ENCODE measurements around the gene COL4A1. TPM values are rescaled to one million over a fixed set of nuclear protein-coding genes. Genes with fewer than 3 reads are reported as not detected.

Gene COL4A1
- total and polyA plus RNA-seq, 8 donors, result 418 to 1,057 (median 547) TPM

DNA sequence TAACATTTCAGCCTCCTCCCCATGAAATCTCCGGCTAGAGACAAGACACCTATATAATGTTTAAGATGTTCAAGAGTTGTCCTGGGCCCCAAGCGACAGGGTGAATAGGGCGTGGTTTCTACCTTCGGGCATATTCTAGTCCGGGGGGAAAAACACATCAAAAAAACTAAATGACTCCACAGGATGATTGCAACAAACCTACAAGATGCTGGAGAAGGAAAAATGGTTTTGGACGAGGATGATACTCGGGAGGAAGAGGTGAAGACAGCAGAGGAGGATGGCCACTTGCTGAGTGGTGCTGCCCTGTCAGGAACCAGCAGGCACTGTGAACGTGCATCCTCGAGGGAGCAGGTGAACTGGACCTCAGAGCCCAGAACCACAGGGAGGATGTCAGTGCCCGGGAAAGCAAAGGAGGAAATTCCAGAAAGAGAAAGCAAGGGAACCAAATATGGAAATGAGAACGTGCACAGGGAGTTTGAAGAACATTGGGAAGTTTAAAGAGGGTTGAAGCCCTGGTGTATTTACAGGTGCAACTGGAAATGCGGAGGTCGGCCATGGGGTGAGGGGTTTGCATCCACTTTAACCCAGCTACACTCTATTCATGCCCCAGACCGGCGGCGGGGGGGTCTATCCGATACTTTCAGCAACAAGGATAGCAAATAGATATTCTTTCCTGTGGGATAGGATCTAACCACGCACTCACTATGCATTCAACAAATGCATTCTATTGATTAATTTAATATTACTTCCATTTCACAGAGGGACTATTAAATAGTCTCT lies 50.6 kb downstream of the COL4A1 start:
- ATAC-seq (no peak), DNase-seq (no peak)
- Histone ChIP-seq H3K4me3 (no peak overlapping the region), H3K4me1 (peaks cover 0 to under 1% of the 10 kb centered on the region in 2 donors), H3K9me3 (no peaks in the 10 kb centered on the region), H3K27ac (peak overlapping the region; percentile 2 to 19), H3K36me3 (no peaks in the 10 kb centered on the region), H3K27me3 (no peaks in the 10 kb centered on the region)
- intact Hi-C loops (cut with DNase I), result no loop called here
- TF ChIP-seq, protein P1, sequence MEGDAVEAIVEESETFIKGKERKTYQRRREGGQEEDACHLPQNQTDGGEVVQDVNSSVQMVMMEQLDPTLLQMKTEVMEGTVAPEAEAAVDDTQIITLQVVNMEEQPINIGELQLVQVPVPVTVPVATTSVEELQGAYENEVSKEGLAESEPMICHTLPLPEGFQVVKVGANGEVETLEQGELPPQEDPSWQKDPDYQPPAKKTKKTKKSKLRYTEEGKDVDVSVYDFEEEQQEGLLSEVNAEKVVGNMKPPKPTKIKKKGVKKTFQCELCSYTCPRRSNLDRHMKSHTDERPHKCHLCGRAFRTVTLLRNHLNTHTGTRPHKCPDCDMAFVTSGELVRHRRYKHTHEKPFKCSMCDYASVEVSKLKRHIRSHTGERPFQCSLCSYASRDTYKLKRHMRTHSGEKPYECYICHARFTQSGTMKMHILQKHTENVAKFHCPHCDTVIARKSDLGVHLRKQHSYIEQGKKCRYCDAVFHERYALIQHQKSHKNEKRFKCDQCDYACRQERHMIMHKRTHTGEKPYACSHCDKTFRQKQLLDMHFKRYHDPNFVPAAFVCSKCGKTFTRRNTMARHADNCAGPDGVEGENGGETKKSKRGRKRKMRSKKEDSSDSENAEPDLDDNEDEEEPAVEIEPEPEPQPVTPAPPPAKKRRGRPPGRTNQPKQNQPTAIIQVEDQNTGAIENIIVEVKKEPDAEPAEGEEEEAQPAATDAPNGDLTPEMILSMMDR (IDR thresholded peaks at IDR 0.05), result no peak

DNA sequence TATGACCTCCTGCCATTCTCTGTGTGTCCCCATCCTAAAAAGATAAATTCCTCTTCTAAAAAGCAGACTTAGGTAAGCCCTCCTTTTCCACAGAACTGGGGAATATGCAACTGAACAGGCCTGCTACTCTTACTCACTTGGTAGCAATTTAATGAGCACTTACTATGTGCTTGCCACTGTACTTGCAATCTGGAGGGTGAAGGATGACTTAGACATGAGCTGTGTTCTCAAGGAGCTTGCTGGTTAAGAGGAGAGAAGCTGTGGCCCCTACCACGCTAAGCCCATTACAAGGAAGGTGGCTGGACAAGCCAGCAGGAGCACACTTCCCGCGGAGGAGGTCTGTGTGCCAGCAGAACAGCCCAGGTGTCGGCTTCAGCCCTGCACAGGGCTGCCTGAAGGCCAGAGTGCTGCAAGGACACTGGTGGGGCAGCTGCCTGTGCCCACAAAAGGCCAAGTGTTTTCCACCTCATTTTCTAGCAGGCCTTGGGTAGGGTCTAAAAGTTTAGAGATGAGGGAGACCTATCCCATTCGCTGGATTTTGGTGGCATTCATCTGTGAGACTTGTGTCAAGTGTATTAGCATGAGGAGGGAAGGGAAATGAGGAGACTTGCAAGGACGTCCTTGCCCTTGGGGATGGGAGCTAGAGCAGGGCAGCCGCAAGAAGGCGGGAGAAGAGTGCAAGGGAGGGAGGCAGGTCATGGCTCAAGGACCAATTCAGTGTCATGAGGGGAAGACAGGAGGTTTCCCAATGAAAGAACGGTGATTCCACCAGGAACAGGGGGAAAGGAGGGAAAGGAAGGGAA lies 52.0 kb downstream of the COL4A1 start:
- ATAC-seq, result no peak
- TF ChIP-seq, protein P1 (IDR thresholded peaks at IDR 0.05), result no peak

DNA sequence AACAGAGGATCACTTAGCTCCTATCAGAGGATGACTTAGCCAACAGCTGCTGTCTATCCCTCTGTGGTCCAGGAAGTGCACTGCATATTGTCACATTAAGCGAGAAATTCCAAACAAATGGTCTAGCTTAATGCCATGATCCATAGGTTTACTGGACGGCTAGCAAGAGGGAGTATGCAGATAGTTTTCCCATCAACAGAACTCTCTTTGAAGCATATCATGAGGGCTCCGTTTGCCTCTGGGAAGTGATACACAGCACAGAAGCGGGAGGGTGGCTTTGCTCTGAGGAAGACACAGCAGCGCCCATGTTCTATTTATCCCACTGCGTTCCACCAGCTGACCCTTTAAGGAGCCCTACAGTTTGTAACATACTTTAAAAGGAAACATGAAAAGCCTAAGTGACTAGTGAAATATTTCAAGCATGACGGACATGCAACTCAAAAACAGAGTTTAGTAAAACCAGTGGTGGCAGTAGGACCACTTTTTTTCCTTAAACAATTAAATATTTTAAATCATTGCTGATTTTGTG lies 52.7 kb downstream of the COL4A1 start:
- H3K27ac ChIP-seq, result no peak overlapping the region

More for the DNA sequence above, 52.0 kb downstream of the COL4A1 start:
- no peak for DNase-seq
- Histone ChIP-seq H3K36me3 (no peaks in the 10 kb centered on the region), H3K27ac (peak overlapping the region in 1 of 2 donors; percentile 29), H3K27me3 (no peaks in the 10 kb centered on the region), H3K9me3 (no peaks in the 10 kb centered on the region), H3K4me1 (peaks cover 0 to 7% of the 10 kb centered on the region in 2 donors), H3K4me3 (no peak overlapping the region)
- intact Hi-C loops (cut with DNase I), result no loop called here

DNA sequence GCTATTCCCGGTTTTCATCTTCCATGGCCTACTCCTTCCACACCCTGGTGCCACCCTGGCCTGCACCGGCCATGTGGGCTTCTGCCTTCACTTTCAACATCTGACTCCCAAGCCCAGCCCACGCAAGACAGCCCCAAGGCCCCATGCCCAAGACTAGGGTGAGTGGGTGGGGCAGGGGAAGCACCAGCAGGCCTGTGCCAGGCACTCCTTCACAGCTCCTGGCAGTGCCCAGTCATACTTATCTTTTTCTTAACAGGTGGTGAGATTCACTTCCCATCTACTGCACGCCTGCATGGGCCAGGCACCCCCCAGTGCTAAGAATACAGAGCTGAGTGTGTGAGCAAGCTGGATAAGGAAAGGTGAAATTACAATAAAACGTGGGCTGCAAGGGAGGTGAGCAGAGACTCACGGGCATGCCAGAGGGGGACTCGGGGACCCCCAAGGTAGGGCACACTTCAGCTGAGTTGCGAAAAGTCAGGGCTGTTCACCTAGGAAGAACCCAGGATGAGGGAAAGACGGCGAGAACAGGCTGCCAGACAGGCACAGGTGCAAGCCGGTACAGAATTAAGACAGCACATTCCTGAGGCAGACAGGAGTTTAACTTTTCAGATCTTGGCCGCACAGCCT lies 55.7 kb downstream of the COL4A1 start:
- Histone ChIP-seq H3K4me1 (peaks cover 9 to 16% of the 10 kb centered on the region in 2 donors), H3K36me3 (peaks cover 0 to 7% of the 10 kb centered on the region in 2 donors), H3K4me3 (no peak overlapping the region), H3K9me3 (no peaks in the 10 kb centered on the region), H3K27ac (peak overlapping the region; percentile 57 to 59), H3K27me3 (no peaks in the 10 kb centered on the region)
- ATAC-seq, result no peak
- intact Hi-C loops (cut with DNase I), result no loop called here
- no peak for DNase-seq
- TF ChIP-seq, protein P1 (IDR thresholded peaks at IDR 0.05), result no peak

More for the DNA sequence above, 52.7 kb downstream of the COL4A1 start:
- Histone ChIP-seq H3K9me3 (no peaks in the 10 kb centered on the region), H3K36me3 (no peaks in the 10 kb centered on the region), H3K4me1 (peaks cover 0 to 7% of the 10 kb centered on the region in 2 donors), H3K27me3 (no peaks in the 10 kb centered on the region), H3K4me3 (no peak overlapping the region)
- intact Hi-C loops (cut with DNase I), result no loop called here
- ATAC-seq (peak; percentile 21), DNase-seq (no peak)
- TF ChIP-seq, protein P1 (IDR thresholded peaks at IDR 0.05), result no peak
